Ectodermal cell (in vitro differentiated cells): ENCODE measurements around the gene RCAN2.
"Not testable (repeated sequence)": the region's sequence is repeated elsewhere in the genome, so short reads cannot be mapped to it uniquely, and the experiment has no call there.

ENCODE experiments used
- H3K27ac ChIP-seq: 2 replicates; pipeline ENCODE4 v1.7.0; 2013; ENCODE audit warnings: mild to moderate bottlenecking, low read depth, low read length; ENCODE audit not compliant: insufficient read depth, poor library complexity, severe bottlenecking
- H3K27me3 ChIP-seq: 2 replicates; pipeline ENCODE4 v1.7.0; 2013; ENCODE audit warnings: mild to moderate bottlenecking, low read length; ENCODE audit not compliant: insufficient read depth, control insufficient read depth, poor library complexity, severe bottlenecking
- H3K36me3 ChIP-seq: one replicate; pipeline ENCODE4 v1.7.0; 2013; ENCODE audit warnings: low read length; ENCODE audit not compliant: control insufficient read depth, insufficient read depth
- H3K4me1 ChIP-seq: one replicate; pipeline ENCODE4 v1.7.0; 2013; ENCODE audit warnings: low read length; ENCODE audit not compliant: control insufficient read depth, insufficient read depth
- H3K4me3 ChIP-seq: 2 replicates; pipeline ENCODE4 v1.7.0; 2013; ENCODE audit warnings: low read depth, low read length, control low read depth; ENCODE audit not compliant: insufficient read depth
- H3K9me3 ChIP-seq: 2 replicates; pipeline ENCODE4 v1.7.0; 2013; ENCODE audit warnings: mild to moderate bottlenecking, low read length, moderate library complexity; ENCODE audit not compliant: control insufficient read depth
- WGBS, 2 experiments: methylation state at CpG; one replicate each; pipeline ENCODE4 v1.1.7; 2013; ENCODE audit warnings: missing lambda C conversion rate in 2 of 2; 5-methylcytosine and 5-hydroxymethylcytosine counted together

Gene RCAN2

GRCh38 chr6:46392294-46392693 is 99.0 kb downstream of the RCAN2 start:
- WGBS, 2 experiments: 92 to 100% methylated on average over 1 of the region's 1 CpG
- H3K4me1 ChIP-seq: no peaks in the 10 kb centered on the region
- no peak overlapping the region for H3K27ac ChIP-seq
- H3K9me3 ChIP-seq: no peaks in the 10 kb centered on the region
- no peaks in the 10 kb centered on the region for H3K36me3 ChIP-seq
- H3K4me3 ChIP-seq: no peak overlapping the region
- no peaks in the 10 kb centered on the region for H3K27me3 ChIP-seq

DNA sequence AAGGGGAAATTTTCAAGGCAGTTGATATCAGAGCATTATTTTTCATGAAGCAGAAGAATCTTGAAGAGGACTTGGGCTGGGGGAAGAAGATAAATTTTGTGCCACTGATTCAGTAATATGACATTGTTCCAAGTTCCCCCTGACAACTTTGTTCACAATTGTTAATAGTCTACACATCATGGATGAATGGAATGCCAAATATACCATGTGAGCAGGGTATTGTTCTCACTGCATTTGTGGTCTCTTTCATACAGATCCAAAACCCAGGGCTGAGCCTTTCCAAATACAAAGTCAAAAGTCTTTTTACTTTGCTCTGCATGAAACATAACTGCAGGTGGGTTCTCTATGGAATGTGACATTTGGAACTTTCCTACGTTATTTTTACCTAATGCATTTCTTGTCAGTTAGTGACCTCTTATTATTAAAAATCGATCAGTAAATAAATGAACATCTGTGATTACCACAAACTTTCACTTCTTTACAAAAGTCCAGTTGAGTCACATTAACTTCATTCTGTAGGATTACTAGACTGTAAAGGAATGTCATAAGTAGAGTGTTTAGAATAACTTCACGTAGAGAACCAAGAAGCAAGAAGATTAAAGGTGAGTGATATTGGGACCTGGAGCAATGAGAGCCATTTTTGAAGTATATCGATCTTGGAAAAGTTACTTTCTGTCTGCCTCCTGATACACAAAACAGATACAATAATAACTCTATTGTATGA is 100.9 kb downstream of the RCAN2 start:
- WGBS, 2 experiments: 96 to 100% methylated on average over 3 to 4 of the region's 4 CpGs
- no peaks in the 10 kb centered on the region for H3K27me3 ChIP-seq
- H3K4me1 ChIP-seq: no peaks in the 10 kb centered on the region
- no peaks in the 10 kb centered on the region for H3K36me3 ChIP-seq
- H3K27ac ChIP-seq: no peak overlapping the region
- H3K9me3 ChIP-seq: no peaks in the 10 kb centered on the region
- no peak overlapping the region for H3K4me3 ChIP-seq

DNA sequence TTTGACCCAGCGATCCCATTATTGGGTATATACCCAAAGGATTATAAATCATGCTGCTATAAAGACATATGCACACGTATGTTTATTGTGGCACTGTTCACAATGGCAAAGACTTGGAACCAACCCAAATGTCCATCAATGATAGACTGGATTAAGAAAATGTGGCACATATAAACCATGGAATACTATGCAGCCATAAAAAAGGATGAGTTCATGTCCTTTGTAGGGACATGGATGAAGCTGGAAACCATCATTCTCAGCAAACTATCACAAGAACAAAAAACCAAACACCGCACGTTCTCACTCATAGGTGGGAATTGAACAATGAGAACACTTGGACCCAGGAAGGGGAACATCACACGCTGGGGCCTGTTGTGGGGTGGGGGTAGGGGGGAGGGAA is 103.5 kb downstream of the RCAN2 start:
- H3K27ac ChIP-seq, H3K9me3 ChIP-seq, H3K36me3 ChIP-seq, H3K4me3 ChIP-seq, H3K27me3 ChIP-seq, H3K4me1 ChIP-seq: not testable (repeated sequence)
- WGBS, 2 experiments: 93 to 94% methylated on average over 2 of the region's 5 CpGs

- 90 to 93% methylated on average over 3 of the region's 3 CpGs for WGBS, 2 experiments
- H3K9me3 ChIP-seq: no peaks in the 10 kb centered on the region
- no peak overlapping the region for H3K27ac ChIP-seq
- no peak overlapping the region for H3K4me3 ChIP-seq
- H3K27me3 ChIP-seq: no peaks in the 10 kb centered on the region
- H3K4me1 ChIP-seq: peaks cover 3% of the 10 kb centered on the region
- no peaks in the 10 kb centered on the region for H3K36me3 ChIP-seq
Measured at GRCh38 chr6:46381579-46381978, 109.7 kb downstream of the RCAN2 start.

- Histone ChIP-seq H3K4me1 (peaks cover 3% of the 10 kb centered on the region), H3K9me3 (no peaks in the 10 kb centered on the region), H3K27ac (no peak overlapping the region), H3K36me3 (no peaks in the 10 kb centered on the region), H3K4me3 (no peak overlapping the region), H3K27me3 (no peaks in the 10 kb centered on the region)
- WGBS, 2 experiments: 85 to 96% methylated on average over 2 of the region's 2 CpGs
Measured at GRCh38 chr6:46381057-46381456, 110.2 kb downstream of the RCAN2 start.

DNA sequence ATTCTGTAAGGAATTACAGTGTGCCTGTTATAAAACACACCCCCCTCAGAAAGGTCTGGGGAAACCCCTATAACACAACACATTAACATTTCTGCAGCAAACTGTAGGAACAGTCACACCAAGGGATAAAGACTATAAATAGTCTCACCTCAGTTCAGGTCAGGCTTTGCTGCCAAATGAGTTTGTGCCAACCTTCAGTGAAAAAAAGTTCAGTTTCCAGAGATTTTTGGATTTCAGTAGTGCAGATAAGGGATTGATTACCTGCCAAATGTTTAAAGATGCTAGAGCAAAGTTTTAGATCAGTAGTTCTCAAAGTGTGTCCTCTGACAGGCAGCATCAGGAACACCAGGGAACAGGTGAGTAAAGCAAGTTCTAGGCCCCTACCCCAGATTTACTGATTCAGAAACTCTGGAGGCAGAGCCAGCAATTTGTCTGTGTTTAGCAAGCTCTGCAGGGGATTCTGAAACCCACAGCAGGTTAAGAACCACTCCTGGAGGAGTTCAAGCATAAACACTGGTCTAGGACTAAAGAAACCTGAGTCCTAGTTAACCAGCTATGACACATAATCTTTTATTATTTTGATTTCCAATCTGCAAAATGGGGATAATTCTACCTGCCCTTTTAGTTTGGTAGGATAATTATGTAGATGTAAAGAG is 111.0 kb downstream of the RCAN2 start:
- Histone ChIP-seq H3K27me3 (no peaks in the 10 kb centered on the region), H3K27ac (no peak overlapping the region), H3K36me3 (no peaks in the 10 kb centered on the region), H3K4me1 (peaks cover 3% of the 10 kb centered on the region), H3K9me3 (no peaks in the 10 kb centered on the region), H3K4me3 (no peak overlapping the region)

GRCh38 chr6:46378882-46379416 is 112.3 kb downstream of the RCAN2 start:
- Histone ChIP-seq H3K4me1 (no peaks in the 10 kb centered on the region), H3K27ac (no peak overlapping the region), H3K36me3 (no peaks in the 10 kb centered on the region), H3K9me3 (no peaks in the 10 kb centered on the region), H3K27me3 (no peaks in the 10 kb centered on the region), H3K4me3 (no peak overlapping the region)
- 88% methylated on average over 2 of the region's 2 CpGs; no CpG with 5 or more reads in 1 of the 2 experiments for WGBS, 2 experiments

DNA sequence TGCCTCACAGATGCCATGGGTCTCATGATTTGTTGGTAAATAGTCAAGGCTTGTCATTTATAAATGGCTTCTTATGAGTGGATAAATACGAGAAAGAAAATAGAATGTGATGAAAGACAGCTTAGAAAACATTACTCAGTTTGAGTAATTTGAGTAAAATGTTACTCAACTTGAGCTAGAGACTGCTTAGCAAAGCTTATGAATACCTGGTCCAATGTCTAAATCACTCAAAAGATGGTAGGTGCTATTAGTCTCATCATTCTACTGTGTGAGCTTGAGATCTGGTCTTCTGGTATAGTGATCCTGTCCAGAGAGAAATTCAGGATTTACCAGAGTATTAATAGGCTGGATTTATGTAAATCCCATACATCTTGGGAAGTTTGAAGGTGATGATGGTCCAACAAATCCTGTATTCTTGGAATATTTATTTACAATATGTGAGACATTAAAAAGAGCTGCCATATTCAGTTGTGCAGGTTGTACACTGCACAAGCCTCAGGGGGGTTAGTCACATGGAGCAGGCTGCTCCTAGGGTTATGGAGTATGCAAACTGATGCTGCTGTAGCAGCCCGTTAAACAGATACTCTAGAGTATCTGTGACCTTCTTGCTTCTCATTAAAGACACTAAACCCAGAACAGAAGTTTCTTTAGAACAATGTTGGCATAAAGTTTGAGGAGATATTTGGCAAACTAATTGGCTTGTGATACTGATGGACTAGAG is 112.9 kb downstream of the RCAN2 start:
- H3K27ac ChIP-seq: no peak overlapping the region
- H3K36me3 ChIP-seq: no peaks in the 10 kb centered on the region
- no peaks in the 10 kb centered on the region for H3K9me3 ChIP-seq
- no peak overlapping the region for H3K4me3 ChIP-seq
- no peaks in the 10 kb centered on the region for H3K4me1 ChIP-seq
- no peaks in the 10 kb centered on the region for H3K27me3 ChIP-seq
- 85 to 100% methylated on average over 2 of the region's 2 CpGs for WGBS, 2 experiments

GRCh38 chr6:46377209-46377608 is 114.0 kb downstream of the RCAN2 start:
- 94% methylated on average over 8 of the region's 8 CpGs for WGBS, 2 experiments
- Histone ChIP-seq H3K9me3 (no peaks in the 10 kb centered on the region), H3K36me3 (no peaks in the 10 kb centered on the region), H3K4me3 (no peak overlapping the region), H3K27me3 (no peaks in the 10 kb centered on the region), H3K27ac (no peak overlapping the region), H3K4me1 (no peaks in the 10 kb centered on the region)

- WGBS, 2 experiments: 89 to 95% methylated on average over 5 to 7 of the region's 7 CpGs
- Histone ChIP-seq H3K4me1 (no peaks in the 10 kb centered on the region), H3K9me3 (no peaks in the 10 kb centered on the region), H3K4me3 (no peak overlapping the region), H3K27ac (no peak overlapping the region), H3K36me3 (no peaks in the 10 kb centered on the region), H3K27me3 (no peaks in the 10 kb centered on the region)
Measured at GRCh38 chr6:46376562-46377061, 114.6 kb downstream of the RCAN2 start.
